Measurements from ENCODE around the gene LMBR1. TPM values are rescaled to one million over a fixed set of nuclear protein-coding genes. Genes with fewer than 3 reads are reported as not detected.

LMBR1 gene
- total RNA-seq, 1 donor from 2014 or later: 89.1 TPM

- no peaks in the 10 kb centered on the region for H3K27me3 Mint-ChIP-seq
- no peaks in the 10 kb centered on the region for H3K9me3 Mint-ChIP-seq (ENCODE audit: low read depth)
- no peak for DNase-seq (ENCODE audit: low spot score, unreplicated experiment)
- TF ChIP-seq CTCF (IDR thresholded peaks at IDR 0.05; ENCODE audit: unreplicated experiment): no peak
- no peak overlapping the region for H3K4me3 Mint-ChIP-seq (ENCODE audit: low read depth)
- peaks cover 26% of the 10 kb centered on the region for H3K36me3 Mint-ChIP-seq (ENCODE audit: insufficient read depth)
- H3K4me1 Mint-ChIP-seq (ENCODE audit: low read depth): no peaks in the 10 kb centered on the region
- H3K27ac Mint-ChIP-seq: no peak overlapping the region
Observed at GRCh38 chr7:156682928-156683327, 210.1 kb downstream of the LMBR1 start.

GRCh38 chr7:156680281-156680680 is 212.7 kb downstream of the LMBR1 start:
- no peak for DNase-seq (ENCODE audit: low spot score, unreplicated experiment)
- no peak for TF ChIP-seq CTCF (IDR thresholded peaks at IDR 0.05; ENCODE audit: unreplicated experiment)
- Mint-ChIP-seq H3K4me3 (ENCODE audit: low read depth) (no peak overlapping the region), H3K4me1 (ENCODE audit: low read depth) (no peaks in the 10 kb centered on the region), H3K9me3 (ENCODE audit: low read depth) (no peaks in the 10 kb centered on the region), H3K36me3 (ENCODE audit: insufficient read depth) (peaks cover 45% of the 10 kb centered on the region), H3K27me3 (no peaks in the 10 kb centered on the region), H3K27ac (no peak overlapping the region)

- Mint-ChIP-seq H3K36me3 (ENCODE audit: insufficient read depth) (peaks cover 49% of the 10 kb centered on the region), H3K27ac (no peak overlapping the region), H3K9me3 (ENCODE audit: low read depth) (no peaks in the 10 kb centered on the region), H3K4me1 (ENCODE audit: low read depth) (no peaks in the 10 kb centered on the region), H3K27me3 (no peaks in the 10 kb centered on the region), H3K4me3 (ENCODE audit: low read depth) (no peak overlapping the region)
- no peak for TF ChIP-seq CTCF (IDR thresholded peaks at IDR 0.05; ENCODE audit: unreplicated experiment)
- no peak for DNase-seq (ENCODE audit: low spot score, unreplicated experiment)
Observed at GRCh38 chr7:156677374-156678054, 215.5 kb downstream of the LMBR1 start.

- H3K36me3 Mint-ChIP-seq (ENCODE audit: insufficient read depth): peaks cover 50% of the 10 kb centered on the region
- no peaks in the 10 kb centered on the region for H3K27me3 Mint-ChIP-seq
- no peaks in the 10 kb centered on the region for H3K9me3 Mint-ChIP-seq (ENCODE audit: low read depth)
- no peak overlapping the region for H3K4me3 Mint-ChIP-seq (ENCODE audit: low read depth)
- no peaks in the 10 kb centered on the region for H3K4me1 Mint-ChIP-seq (ENCODE audit: low read depth)
- TF ChIP-seq CTCF (IDR thresholded peaks at IDR 0.05; ENCODE audit: unreplicated experiment): no peak
- H3K27ac Mint-ChIP-seq: no peak overlapping the region
- DNase-seq (ENCODE audit: low spot score, unreplicated experiment): no peak
Observed at GRCh38 chr7:156676263-156676662, 216.7 kb downstream of the LMBR1 start.

GRCh38 chr7:156675721-156676120 is 217.3 kb downstream of the LMBR1 start:
- H3K27me3 Mint-ChIP-seq: no peaks in the 10 kb centered on the region
- TF ChIP-seq CTCF (IDR thresholded peaks at IDR 0.05; ENCODE audit: unreplicated experiment): no peak
- H3K36me3 Mint-ChIP-seq (ENCODE audit: insufficient read depth): peaks cover 54% of the 10 kb centered on the region
- H3K4me3 Mint-ChIP-seq (ENCODE audit: low read depth): no peak overlapping the region
- no peak overlapping the region for H3K27ac Mint-ChIP-seq
- no peaks in the 10 kb centered on the region for H3K4me1 Mint-ChIP-seq (ENCODE audit: low read depth)
- DNase-seq (ENCODE audit: low spot score, unreplicated experiment): no peak
- H3K9me3 Mint-ChIP-seq (ENCODE audit: low read depth): no peaks in the 10 kb centered on the region

Measured in progenitor cell of endocrine pancreas (in vitro differentiated cells).